ENCODE data around the gene TOR1B.
"Not testable (repeated sequence)": the region's sequence is repeated elsewhere in the genome, so short reads cannot be mapped to it uniquely, and the experiment has no call there.

TOR1B gene

DNA sequence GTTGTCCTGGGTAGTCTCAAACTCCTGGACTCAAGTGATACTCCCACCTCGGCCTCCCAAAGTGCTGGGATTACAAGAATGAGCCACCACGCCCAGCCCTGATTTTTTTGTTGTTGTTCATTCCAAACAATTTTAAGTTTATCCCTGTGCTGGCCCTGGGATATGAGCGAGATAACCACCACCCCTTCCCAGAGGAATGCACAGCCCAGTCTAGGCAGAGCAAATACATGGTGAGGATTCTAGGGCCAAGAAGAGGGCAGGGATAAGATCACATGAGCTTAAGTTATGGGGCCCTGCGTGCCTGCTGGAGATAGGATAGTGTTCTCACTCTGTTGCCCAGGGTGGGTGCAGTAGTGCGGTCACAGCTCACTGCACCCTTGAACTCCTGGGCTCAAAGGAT is 21.0 kb upstream of the TOR1B start:
- TF ChIP-seq SNAI2 (CRISPR knock-in tag; IDR thresholded peaks at IDR 0.05) (no peak), ZNF8 (CRISPR knock-in tag; IDR thresholded peaks at IDR 0.05) (no peak), ZFP3 (CRISPR knock-in tag; IDR thresholded peaks at IDR 0.05) (no peak), ESRRG (CRISPR knock-in tag; IDR thresholded peaks at IDR 0.05) (no peak), ZFP30 (CRISPR knock-in tag; IDR thresholded peaks at IDR 0.05) (no peak), ZNF70 (CRISPR knock-in tag; IDR thresholded peaks at IDR 0.05) (no peak), TOX (CRISPR knock-in tag; IDR thresholded peaks at IDR 0.05; ENCODE audit: borderline replicate concordance) (no peak), CSDC2 (CRISPR knock-in tag; IDR thresholded peaks at IDR 0.05) (no peak), GLIS3 (CRISPR knock-in tag; IDR thresholded peaks at IDR 0.05) (no peak)
- TF ChIP-seq, protein P1, sequence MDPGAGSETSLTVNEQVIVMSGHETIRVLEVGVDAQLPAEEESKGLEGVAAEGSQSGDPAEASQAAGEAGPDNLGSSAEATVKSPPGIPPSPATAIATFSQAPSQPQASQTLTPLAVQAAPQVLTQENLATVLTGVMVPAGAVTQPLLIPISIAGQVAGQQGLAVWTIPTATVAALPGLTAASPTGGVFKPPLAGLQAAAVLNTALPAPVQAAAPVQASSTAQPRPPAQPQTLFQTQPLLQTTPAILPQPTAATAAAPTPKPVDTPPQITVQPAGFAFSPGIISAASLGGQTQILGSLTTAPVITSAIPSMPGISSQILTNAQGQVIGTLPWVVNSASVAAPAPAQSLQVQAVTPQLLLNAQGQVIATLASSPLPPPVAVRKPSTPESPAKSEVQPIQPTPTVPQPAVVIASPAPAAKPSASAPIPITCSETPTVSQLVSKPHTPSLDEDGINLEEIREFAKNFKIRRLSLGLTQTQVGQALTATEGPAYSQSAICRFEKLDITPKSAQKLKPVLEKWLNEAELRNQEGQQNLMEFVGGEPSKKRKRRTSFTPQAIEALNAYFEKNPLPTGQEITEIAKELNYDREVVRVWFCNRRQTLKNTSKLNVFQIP (CRISPR knock-in tag; IDR thresholded peaks at IDR 0.05; ENCODE audit: borderline replicate concordance, low read depth): no peak
- TF ChIP-seq, protein P2, sequence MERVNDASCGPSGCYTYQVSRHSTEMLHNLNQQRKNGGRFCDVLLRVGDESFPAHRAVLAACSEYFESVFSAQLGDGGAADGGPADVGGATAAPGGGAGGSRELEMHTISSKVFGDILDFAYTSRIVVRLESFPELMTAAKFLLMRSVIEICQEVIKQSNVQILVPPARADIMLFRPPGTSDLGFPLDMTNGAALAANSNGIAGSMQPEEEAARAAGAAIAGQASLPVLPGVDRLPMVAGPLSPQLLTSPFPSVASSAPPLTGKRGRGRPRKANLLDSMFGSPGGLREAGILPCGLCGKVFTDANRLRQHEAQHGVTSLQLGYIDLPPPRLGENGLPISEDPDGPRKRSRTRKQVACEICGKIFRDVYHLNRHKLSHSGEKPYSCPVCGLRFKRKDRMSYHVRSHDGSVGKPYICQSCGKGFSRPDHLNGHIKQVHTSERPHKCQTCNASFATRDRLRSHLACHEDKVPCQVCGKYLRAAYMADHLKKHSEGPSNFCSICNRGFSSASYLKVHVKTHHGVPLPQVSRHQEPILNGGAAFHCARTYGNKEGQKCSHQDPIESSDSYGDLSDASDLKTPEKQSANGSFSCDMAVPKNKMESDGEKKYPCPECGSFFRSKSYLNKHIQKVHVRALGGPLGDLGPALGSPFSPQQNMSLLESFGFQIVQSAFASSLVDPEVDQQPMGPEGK (CRISPR knock-in tag; IDR thresholded peaks at IDR 0.05; ENCODE audit: borderline replicate concordance): no peak
- TF ChIP-seq, protein P3, sequence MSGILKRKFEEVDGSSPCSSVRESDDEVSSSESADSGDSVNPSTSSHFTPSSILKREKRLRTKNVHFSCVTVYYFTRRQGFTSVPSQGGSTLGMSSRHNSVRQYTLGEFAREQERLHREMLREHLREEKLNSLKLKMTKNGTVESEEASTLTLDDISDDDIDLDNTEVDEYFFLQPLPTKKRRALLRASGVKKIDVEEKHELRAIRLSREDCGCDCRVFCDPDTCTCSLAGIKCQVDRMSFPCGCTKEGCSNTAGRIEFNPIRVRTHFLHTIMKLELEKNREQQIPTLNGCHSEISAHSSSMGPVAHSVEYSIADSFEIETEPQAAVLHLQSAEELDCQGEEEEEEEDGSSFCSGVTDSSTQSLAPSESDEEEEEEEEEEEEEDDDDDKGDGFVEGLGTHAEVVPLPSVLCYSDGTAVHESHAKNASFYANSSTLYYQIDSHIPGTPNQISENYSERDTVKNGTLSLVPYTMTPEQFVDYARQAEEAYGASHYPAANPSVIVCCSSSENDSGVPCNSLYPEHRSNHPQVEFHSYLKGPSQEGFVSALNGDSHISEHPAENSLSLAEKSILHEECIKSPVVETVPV (CRISPR knock-in tag; IDR thresholded peaks at IDR 0.05): no peak
- ATAC-seq: no peak

DNA sequence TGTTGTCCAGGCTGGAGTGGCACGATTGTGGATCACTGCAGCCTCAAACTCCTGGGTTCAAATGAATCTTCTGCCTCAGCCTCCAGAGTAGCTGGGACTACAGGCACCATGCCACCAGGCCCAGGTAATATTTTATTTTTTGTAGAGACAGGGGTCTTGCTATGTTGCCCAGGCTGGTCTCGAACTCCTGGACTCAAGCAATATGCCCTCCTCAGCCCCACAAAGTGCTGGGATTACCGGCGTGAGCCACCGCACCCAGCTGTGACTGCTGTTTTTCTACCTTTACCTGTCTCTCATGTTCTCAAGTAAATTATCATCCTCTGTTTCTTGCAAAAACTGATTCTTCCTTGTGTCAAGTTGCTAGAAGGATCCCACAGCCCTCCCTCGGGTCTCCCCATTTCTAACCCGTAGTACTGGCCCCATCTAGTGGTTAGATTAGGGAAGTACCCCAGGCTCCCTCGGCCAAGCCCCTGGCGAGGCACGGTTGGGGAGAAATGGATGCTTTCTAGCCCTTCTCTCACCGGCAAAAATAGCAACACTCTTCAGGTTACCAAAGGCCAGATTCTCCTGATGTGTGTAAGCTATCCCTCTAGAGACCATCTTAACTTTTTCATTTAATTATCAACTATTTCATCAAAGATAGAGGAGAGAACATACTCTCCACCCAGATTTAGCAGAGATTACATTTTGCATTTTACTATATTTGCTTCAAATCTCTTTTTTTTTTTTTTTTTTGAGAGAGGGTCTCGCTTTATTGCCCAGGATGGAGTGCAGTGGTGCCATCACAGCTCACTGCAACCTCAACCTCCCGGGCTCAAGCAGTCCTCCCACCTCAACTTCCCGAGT is 19.2 kb upstream of the TOR1B start:
- TF ChIP-seq, protein P4, sequence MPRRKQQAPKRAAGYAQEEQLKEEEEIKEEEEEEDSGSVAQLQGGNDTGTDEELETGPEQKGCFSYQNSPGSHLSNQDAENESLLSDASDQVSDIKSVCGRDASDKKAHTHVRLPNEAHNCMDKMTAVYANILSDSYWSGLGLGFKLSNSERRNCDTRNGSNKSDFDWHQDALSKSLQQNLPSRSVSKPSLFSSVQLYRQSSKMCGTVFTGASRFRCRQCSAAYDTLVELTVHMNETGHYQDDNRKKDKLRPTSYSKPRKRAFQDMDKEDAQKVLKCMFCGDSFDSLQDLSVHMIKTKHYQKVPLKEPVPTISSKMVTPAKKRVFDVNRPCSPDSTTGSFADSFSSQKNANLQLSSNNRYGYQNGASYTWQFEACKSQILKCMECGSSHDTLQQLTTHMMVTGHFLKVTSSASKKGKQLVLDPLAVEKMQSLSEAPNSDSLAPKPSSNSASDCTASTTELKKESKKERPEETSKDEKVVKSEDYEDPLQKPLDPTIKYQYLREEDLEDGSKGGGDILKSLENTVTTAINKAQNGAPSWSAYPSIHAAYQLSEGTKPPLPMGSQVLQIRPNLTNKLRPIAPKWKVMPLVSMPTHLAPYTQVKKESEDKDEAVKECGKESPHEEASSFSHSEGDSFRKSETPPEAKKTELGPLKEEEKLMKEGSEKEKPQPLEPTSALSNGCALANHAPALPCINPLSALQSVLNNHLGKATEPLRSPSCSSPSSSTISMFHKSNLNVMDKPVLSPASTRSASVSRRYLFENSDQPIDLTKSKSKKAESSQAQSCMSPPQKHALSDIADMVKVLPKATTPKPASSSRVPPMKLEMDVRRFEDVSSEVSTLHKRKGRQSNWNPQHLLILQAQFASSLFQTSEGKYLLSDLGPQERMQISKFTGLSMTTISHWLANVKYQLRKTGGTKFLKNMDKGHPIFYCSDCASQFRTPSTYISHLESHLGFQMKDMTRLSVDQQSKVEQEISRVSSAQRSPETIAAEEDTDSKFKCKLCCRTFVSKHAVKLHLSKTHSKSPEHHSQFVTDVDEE (CRISPR knock-in tag; IDR thresholded peaks at IDR 0.05): no peak
- no peak for TF ChIP-seq RARB (CRISPR knock-in tag; IDR thresholded peaks at IDR 0.05)
- TF ChIP-seq, protein P5, sequence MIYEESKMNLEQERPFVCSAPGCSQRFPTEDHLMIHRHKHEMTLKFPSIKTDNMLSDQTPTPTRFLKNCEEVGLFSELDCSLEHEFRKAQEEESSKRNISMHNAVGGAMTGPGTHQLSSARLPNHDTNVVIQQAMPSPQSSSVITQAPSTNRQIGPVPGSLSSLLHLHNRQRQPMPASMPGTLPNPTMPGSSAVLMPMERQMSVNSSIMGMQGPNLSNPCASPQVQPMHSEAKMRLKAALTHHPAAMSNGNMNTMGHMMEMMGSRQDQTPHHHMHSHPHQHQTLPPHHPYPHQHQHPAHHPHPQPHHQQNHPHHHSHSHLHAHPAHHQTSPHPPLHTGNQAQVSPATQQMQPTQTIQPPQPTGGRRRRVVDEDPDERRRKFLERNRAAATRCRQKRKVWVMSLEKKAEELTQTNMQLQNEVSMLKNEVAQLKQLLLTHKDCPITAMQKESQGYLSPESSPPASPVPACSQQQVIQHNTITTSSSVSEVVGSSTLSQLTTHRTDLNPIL (CRISPR knock-in tag; IDR thresholded peaks at IDR 0.05; ENCODE audit: low read depth): no peak
- TF ChIP-seq ISL1 (CRISPR knock-in tag; IDR thresholded peaks at IDR 0.05): no peak
- TF ChIP-seq OSR1 (CRISPR knock-in tag; IDR thresholded peaks at IDR 0.05): no peak
- no peak for TF ChIP-seq SNAI2 (CRISPR knock-in tag; IDR thresholded peaks at IDR 0.05)
- TF ChIP-seq, protein P2 (CRISPR knock-in tag; IDR thresholded peaks at IDR 0.05; ENCODE audit: borderline replicate concordance): no peak
- TF ChIP-seq BACH2 (CRISPR knock-in tag; IDR thresholded peaks at IDR 0.05; ENCODE audit: borderline replicate concordance): no peak
- no peak for TF ChIP-seq TOX (CRISPR knock-in tag; IDR thresholded peaks at IDR 0.05; ENCODE audit: borderline replicate concordance)
- TF ChIP-seq, protein P1 (CRISPR knock-in tag; IDR thresholded peaks at IDR 0.05; ENCODE audit: borderline replicate concordance, low read depth): no peak
- no peak for TF ChIP-seq ARNTL (CRISPR knock-in tag; IDR thresholded peaks at IDR 0.05; ENCODE audit: borderline replicate concordance, low read depth)
- TF ChIP-seq TCF4 (CRISPR knock-in tag; IDR thresholded peaks at IDR 0.05; ENCODE audit: borderline replicate concordance): no peak
- TF ChIP-seq PPARA (CRISPR knock-in tag; IDR thresholded peaks at IDR 0.05; ENCODE audit: borderline replicate concordance): no peak
- no peak for TF ChIP-seq GLIS3 (CRISPR knock-in tag; IDR thresholded peaks at IDR 0.05)
- peak; percentile 98 for ATAC-seq

DNA sequence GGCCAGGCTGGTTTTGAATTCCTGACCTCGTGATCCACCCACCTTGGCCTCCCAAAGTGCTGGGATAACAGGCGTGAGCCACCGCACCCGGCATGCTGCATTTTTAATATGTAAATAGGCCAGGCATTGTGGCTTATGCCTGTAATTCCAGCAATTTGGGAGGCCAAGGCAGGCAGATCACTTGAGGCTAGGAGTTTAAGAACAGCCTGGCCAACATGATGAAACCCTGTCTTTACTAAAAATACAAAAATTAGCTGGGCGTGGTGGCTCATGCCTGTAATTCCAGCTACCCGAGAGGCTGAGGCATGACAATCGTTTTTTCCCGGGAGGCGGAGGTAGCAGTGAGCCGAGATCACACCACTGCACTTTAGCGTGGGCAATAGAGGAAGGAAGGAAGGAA is 18.0 kb upstream of the TOR1B start:
- not testable (repeated sequence) for ATAC-seq
